ENCODE data around the gene CCDC188.

CCDC188 gene

DNA sequence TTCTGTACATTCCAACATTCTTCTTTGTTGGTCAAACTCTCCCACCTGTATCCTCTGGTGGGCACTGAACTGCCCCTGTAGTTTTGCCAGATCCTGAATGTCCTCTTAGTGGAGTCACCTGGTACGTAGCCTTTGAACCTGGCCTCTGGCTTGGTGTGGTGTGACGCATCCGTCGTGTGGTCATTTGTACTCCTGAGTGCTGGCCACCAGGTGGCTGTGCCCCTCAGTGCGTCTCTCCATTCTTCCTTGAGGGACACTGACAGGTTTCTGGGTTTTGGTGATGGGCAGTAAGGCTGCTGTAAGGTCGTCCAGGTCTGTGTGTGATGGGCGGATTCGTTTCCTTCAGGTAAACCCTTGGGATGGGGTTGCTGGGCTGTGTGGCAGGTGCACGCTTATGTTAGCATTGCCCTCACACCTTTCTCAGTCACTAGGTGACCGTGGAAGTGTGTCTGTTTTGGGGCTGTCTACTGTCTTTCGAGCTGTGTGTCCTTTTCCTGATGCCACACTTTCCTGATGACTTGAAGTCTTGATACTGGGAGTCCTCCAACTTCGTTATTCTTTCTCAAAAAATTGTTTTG is 48.6 kb downstream of the CCDC188 start:
- no peak for DNase-seq

GRCh38 chr22:20101638-20102037 is 49.2 kb downstream of the CCDC188 start:
- no peak for DNase-seq

- DNase-seq = no peak
Measured at GRCh38 chr22:20099099-20099711, 51.6 kb downstream of the CCDC188 start.
